WTC11 (cell line): Measurements from ENCODE around the gene BNIP2. TPM values are rescaled to one million over a fixed set of nuclear protein-coding genes. Genes with fewer than 3 reads are reported as not detected.

Experiments used
- ATAC-seq: fragments of 200-7000 bp; cut with Tn5 transposase; 2 replicates; pipeline ENCODE4 v1.10.0; 2021; ENCODE audit warnings: mild to moderate bottlenecking, moderate library complexity
- CTCF ChIA-PET: fragments of 300-600 bp; sonication (Branson Sonifier 250); formaldehyde crosslinking; loops from one replicate; lab custom pipeline; 2021; ENCODE audit warnings: antibody characterized with exemption; lab: Charles Lee
- POLR2A ChIA-PET: fragments of 350-600 bp; sonication (Branson Sonifier 250); formaldehyde crosslinking; loops from one replicate; lab custom pipeline; 2021; ENCODE audit warnings: antibody characterized with exemption; lab: Charles Lee
- DNase-seq: peaks from one replicate; pipeline ENCODE4 v3.0.0; 2021; ENCODE audit warnings: low spot score
- H3K27ac Mint-ChIP-seq: 2 replicates; pipeline ENCODE4 v1.8.0; 2021; ENCODE audit warnings: mixed read lengths
- H3K27me3 Mint-ChIP-seq: 2 replicates; pipeline ENCODE4 v1.8.0; 2021; ENCODE audit warnings: low read depth, mild to moderate bottlenecking, moderate library complexity, mixed read lengths
- H3K36me3 Mint-ChIP-seq: 2 replicates; pipeline ENCODE4 v1.8.0; 2021; ENCODE audit warnings: mixed read lengths
- H3K4me1 Mint-ChIP-seq: 2 replicates; pipeline ENCODE4 v1.8.0; 2022; ENCODE audit warnings: mixed read lengths
- H3K4me3 Mint-ChIP-seq: 2 replicates; pipeline ENCODE4 v1.8.0; 2021; ENCODE audit warnings: mild to moderate bottlenecking, moderate library complexity, mixed read lengths
- H3K9me3 Mint-ChIP-seq: 2 replicates; pipeline ENCODE4 v1.8.0; 2021; ENCODE audit warnings: mixed read lengths
- ARID4B ChIP-seq: sonication (generic); formaldehyde crosslinking; IDR thresholded peaks from 2 replicates; pipeline ENCODE4 v1.8.0; 2023; ENCODE audit warnings: missing genetic modification reagents, mild to moderate bottlenecking, borderline replicate concordance
- ATF1 ChIP-seq: sonication (generic); formaldehyde crosslinking; IDR thresholded peaks from 2 replicates; pipeline ENCODE4 v1.8.1; 2023; ENCODE audit warnings: mild to moderate bottlenecking, moderate library complexity, missing genetic modification reagents
- CREB1 ChIP-seq: sonication (generic); formaldehyde crosslinking; IDR thresholded peaks from 2 replicates; pipeline ENCODE4 v1.8.0; 2023; ENCODE audit warnings: mild to moderate bottlenecking, missing genetic modification reagents
- E2F5 ChIP-seq: sonication (generic); formaldehyde crosslinking; IDR thresholded peaks from 2 replicates; pipeline ENCODE4 v1.8.1; 2022; ENCODE audit warnings: mild to moderate bottlenecking, moderate library complexity, missing genetic modification reagents
- ESRRA ChIP-seq: sonication (generic); formaldehyde crosslinking; IDR thresholded peaks from 2 replicates; pipeline ENCODE4 v1.8.1; 2022; ENCODE audit warnings: mild to moderate bottlenecking, missing genetic modification reagents, borderline replicate concordance
- ETV6 ChIP-seq: sonication (generic); formaldehyde crosslinking; IDR thresholded peaks from 2 replicates; pipeline ENCODE4 v1.8.1; 2022; ENCODE audit warnings: mild to moderate bottlenecking, missing genetic modification reagents
- GRHL2 ChIP-seq: fragments of 250-450 bp; sonication (Bioruptor Pico); IDR thresholded peaks from 2 replicates; pipeline ENCODE4 v1.8.0; 2022; ENCODE audit warnings: mild to moderate bottlenecking, moderate library complexity; ENCODE audit not compliant: insufficient replicate concordance, severe bottlenecking
- HMGA2 ChIP-seq: fragments of 250-450 bp; sonication (Bioruptor Pico); IDR thresholded peaks from 2 replicates; pipeline ENCODE4 v1.4.0; 2021; ENCODE audit warnings: mild to moderate bottlenecking, moderate library complexity
- JAZF1 ChIP-seq: fragments of 250-450 bp; sonication (Bioruptor Pico); IDR thresholded peaks from 2 replicates; pipeline ENCODE4 v1.9.0; 2021; ENCODE audit warnings: moderate library complexity, mild to moderate bottlenecking, inconsistent platforms
- MLX ChIP-seq: sonication (generic); formaldehyde crosslinking; IDR thresholded peaks from 2 replicates; pipeline ENCODE4 v1.8.1; 2023; ENCODE audit warnings: mild to moderate bottlenecking, missing genetic modification reagents, moderate library complexity
- NFATC4 ChIP-seq: fragments of 250-450 bp; sonication (Bioruptor Pico); IDR thresholded peaks from 2 replicates; pipeline ENCODE4 v1.9.0; 2021; ENCODE audit warnings: mild to moderate bottlenecking
- PRDM15 ChIP-seq: sonication (generic); formaldehyde crosslinking; IDR thresholded peaks from 2 replicates; pipeline ENCODE4 v1.8.0; 2022; ENCODE audit warnings: missing genetic modification reagents
- SOX15 ChIP-seq: fragments of 250-450 bp; sonication (Bioruptor Pico); IDR thresholded peaks from 2 replicates; pipeline ENCODE4 v1.9.0; 2021; ENCODE audit warnings: mild to moderate bottlenecking
- SP1 ChIP-seq: sonication (generic); formaldehyde crosslinking; conservative IDR thresholded peaks from 2 replicates; pipeline ENCODE4 v1.8.1; 2022; ENCODE audit warnings: missing genetic modification reagents
- STAT6 ChIP-seq: sonication (generic); formaldehyde crosslinking; conservative IDR thresholded peaks from 2 replicates; pipeline ENCODE4 v1.8.1; 2023; ENCODE audit warnings: mild to moderate bottlenecking, low read depth, missing genetic modification reagents, moderate library complexity
- ZNF219 ChIP-seq: sonication (generic); formaldehyde crosslinking; IDR thresholded peaks from 2 replicates; pipeline ENCODE4 v1.8.0; 2023; ENCODE audit warnings: missing genetic modification reagents, mild to moderate bottlenecking, borderline replicate concordance
- ZNF396 ChIP-seq: fragments of 250-450 bp; sonication (Bioruptor Pico); IDR thresholded peaks from 2 replicates; pipeline ENCODE4 v1.8.0; 2021; ENCODE audit warnings: mild to moderate bottlenecking, moderate library complexity, borderline replicate concordance
- ZNF532 ChIP-seq: fragments of 250-450 bp; sonication (Bioruptor Pico); IDR thresholded peaks from 2 replicates; pipeline ENCODE4 v1.9.0; 2021; ENCODE audit warnings: mild to moderate bottlenecking, borderline replicate concordance
- ZNF671 ChIP-seq: fragments of 250-450 bp; sonication (Bioruptor Pico); IDR thresholded peaks from 2 replicates; pipeline ENCODE4 v1.8.0; 2021; ENCODE audit warnings: mild to moderate bottlenecking
- total RNA-seq: library from RNA; stranded (reverse); gene quantifications from 3 replicates; pipeline ENCODE4 v1.2.3, GENCODE V29; 2021

BNIP2 gene
- total RNA-seq, 1 experiment from 2014 or later = 40.3 TPM

- DNase-seq = no peak
- Mint-ChIP-seq H3K27ac (no peak overlapping the region), H3K9me3 (no peaks in the 10 kb centered on the region), H3K27me3 (no peaks in the 10 kb centered on the region), H3K4me1 (no peaks in the 10 kb centered on the region), H3K36me3 (peaks cover 69% of the 10 kb centered on the region), H3K4me3 (no peak overlapping the region)
- ATAC-seq = no peak
- TF ChIP-seq ESRRA (CRISPR knock-in tag) = no peak
- TF ChIP-seq JAZF1 (CRISPR knock-in tag) = no peak
- TF ChIP-seq ZNF396 (CRISPR knock-in tag) = no peak
- no peak for TF ChIP-seq GRHL2 (CRISPR knock-in tag)
- no peak for TF ChIP-seq CREB1 (CRISPR knock-in tag)
- CTCF ChIA-PET = no interaction called here
- POLR2A ChIA-PET = no interaction called here
These were observed 12.6 kb downstream of the BNIP2 start for GRCh38 chr15:59676565-59676964.

- Mint-ChIP-seq H3K27ac (no peak overlapping the region), H3K27me3 (no peaks in the 10 kb centered on the region), H3K36me3 (peaks cover 70% of the 10 kb centered on the region), H3K4me3 (no peak overlapping the region), H3K9me3 (no peaks in the 10 kb centered on the region), H3K4me1 (no peaks in the 10 kb centered on the region)
- ChIA-PET POLR2A (no interaction called here), CTCF (no interaction called here)
- DNase-seq (no peak), ATAC-seq (no peak)
- TF ChIP-seq PRDM15 (CRISPR knock-in tag) = no peak
- TF ChIP-seq STAT6 (CRISPR knock-in tag) = no peak
- no peak for TF ChIP-seq NFATC4 (CRISPR knock-in tag)
- no peak for TF ChIP-seq SP1 (CRISPR knock-in tag)
- no peak for TF ChIP-seq ETV6
- no peak for TF ChIP-seq SOX15
- no peak for TF ChIP-seq HMGA2 (CRISPR knock-in tag)
- TF ChIP-seq ATF1 (CRISPR knock-in tag) = no peak
- TF ChIP-seq ZNF532 (CRISPR knock-in tag) = no peak
- no peak for TF ChIP-seq ZNF219
- TF ChIP-seq E2F5 = no peak
- no peak for TF ChIP-seq ZNF671
- TF ChIP-seq MLX (CRISPR knock-in tag) = no peak
- no peak for TF ChIP-seq ARID4B (CRISPR knock-in tag)
These were observed 14.7 kb downstream of the BNIP2 start for GRCh38 chr15:59674361-59674877.
